NCI-H2196 (cell line): ENCODE data around the gene DUSP2.

Source experiments
- DNase-seq: peaks from one replicate; lab custom pipeline; 2025; ENCODE audit not compliant: unreplicated experiment; lab: John Stamatoyannopoulos, UW

DUSP2 gene

DNA sequence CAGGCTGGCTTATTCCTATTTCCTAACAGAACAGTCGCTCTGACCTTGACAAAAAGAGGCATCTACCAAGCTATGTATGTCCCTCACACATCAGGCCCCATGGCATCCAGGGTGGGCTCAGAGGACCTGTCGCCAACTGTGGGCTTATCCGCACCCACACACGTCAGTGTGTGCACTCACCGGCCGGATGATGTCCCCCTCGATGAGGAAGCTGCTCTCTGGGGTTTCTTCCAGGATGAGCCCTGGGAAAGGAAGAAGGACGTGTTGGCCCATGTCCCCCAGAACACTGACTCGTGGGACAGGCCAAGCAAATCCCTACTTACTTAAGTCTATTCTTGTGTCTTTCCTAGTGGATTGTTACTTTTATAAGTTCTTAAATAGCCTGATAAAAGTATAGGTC is 10.1 kb downstream of the DUSP2 start:
- DNase-seq = no peak

DNA sequence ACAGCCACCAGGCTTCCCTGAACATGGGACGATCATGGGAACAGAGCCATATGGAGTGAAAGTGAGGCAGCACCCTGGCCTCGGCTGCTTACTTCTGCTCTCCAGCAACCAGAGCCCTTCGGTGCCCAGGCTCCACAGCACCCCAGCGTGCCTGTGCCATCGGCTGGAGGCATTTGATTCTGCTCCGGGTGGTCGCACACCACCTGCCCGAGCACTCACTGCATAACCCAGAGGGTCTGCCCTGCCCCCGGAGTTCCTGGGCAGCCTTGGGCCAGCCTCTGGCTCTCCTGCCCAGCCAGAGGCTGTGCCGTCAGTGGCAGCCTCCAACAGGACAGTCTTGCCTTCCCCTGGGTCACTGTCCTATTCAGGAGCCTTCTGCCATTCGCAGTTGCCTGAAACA is 10.8 kb downstream of the DUSP2 start:
- no peak for DNase-seq

DNA sequence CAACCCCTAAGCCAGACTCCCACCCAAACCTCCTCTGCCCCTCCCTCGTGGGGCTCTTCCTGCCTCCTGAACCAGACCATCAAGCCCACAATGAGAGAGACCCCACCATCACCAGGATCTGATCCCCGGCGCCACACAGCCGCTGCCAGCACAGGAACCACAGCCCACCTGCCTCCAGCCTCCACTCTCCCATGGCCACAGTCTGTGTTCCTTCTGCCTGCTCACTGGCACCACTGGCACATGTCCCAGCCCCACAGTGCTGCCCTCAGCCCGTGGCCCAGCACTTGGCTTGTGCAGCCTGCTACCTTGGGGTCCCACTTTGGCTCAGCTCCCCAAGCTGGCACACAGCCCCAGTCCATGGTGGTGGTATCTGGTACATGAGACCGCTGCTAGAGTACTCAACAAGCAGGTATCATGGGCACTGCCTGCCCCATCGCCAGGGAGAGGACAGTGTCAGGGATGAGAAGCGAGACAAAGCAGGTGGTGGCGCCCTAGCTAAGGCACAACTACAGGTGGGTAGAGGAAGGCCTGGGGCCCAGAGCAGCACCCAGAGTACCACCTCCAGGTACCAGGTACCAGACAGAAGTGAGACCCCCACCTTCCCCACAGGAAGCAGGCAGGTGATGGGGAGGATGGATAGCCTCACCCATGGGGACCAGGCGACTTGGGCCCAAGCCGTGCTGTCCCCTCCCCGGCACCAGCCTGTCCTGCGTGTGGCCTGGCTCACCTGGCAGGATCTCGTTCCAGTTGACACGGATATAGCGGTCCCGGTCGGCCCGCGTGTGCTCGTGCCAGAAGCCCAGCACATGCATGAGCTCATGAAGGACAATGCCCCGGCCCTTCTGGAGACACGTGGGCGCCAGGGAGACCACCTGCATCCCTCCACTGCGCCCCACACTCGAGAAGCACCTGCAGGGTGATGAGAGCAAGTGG is 13.2 kb downstream of the DUSP2 start:
- DNase-seq = no peak

DNA sequence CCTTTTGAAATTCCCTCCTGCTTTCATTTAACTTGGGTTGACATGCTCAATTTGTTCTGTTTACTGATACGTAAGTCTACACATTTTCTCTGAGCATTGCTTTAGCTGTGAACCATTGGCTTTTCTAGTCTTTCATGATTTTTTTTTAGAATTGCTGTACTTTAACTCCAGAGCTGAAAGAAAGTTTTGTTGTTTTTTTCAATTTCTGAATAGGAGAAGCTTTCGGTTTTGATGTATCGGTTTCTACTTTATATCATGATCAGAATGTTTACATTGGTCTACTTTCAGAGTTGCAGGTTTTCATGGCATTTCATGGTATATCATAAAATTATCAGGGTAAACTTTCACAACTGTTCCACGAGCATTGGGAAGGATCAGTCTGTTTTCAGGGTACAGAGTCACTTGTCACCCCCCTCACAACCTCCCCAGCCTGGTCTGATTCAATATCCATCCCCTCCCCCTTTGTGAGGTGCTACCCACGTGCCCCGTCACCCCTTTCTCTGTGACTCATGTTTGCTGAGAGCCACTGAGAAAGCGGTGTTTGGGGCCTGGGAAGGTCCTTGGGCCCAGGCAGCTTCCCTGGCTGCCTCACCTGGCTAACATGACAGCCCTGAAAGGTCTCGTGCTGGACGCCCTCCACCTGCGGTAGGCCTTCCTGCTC is 14.0 kb downstream of the DUSP2 start:
- DNase-seq = no peak

DNA sequence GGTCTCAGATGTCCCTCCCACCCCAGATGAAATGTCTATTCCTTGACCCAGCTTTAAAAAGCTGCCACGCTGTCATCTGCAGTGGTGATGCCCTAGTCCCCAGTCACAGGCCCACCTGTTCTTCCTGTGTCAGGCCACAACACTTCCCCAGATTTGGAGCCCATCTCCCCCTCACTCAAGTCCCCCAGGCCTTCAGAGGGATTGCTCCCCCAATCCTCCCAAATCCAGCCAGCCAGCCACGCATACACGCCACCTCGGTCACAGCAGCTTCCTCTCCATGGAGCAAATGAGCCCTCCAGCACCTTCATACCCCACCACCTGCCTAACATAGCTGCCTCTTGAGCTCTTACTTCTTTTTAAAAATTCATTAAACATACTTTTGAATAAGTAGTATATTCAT is 14.8 kb downstream of the DUSP2 start:
- DNase-seq = no peak

DNA sequence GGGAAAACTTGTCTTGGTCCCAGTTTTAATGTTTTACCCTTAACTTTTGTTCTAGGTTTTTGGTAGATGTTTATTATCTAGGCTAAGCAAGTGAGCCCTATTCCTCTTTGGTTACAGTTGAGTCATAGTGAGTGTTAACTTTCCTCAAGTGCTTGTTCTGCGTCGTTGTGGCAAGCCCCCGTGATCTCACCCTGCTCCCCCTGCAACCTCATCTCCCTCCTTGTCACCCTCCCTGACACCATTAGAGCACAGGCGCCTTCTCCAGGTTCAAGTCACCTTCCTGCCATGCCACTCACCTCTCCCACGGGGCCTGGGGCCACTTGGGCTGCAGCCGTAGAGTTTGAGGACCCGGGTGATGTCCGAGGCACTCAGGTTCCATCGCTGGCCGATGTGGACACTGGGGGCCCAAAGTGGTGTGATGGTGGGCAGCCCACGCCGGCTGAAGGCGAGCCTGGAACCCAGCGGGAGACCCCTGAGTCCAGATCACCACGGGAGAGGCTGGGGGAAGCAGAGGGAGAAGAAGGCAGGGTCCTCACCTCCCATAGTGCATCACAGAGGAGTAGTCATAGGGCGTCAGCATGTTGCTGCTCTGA is 15.6 kb downstream of the DUSP2 start:
- no peak for DNase-seq

DNA sequence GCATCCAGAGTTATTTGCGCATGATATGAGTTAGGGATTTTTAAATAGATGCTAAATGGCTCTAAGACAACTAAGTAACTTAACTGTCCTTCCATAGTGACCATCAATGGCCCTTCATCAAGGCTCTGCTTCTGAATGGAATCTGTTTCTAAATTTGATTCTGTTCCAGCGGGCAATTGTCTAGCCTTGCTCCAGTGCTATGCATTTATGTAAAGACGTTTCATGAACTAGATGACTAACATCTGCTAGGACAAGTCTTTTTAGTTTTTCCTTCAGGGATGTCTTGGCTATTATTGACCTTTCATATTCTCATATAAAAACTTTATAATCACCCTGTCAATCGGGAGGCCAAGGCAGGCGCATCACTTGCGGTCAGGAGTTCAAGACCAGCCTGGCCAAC is 16.8 kb downstream of the DUSP2 start:
- DNase-seq = no peak

DNA sequence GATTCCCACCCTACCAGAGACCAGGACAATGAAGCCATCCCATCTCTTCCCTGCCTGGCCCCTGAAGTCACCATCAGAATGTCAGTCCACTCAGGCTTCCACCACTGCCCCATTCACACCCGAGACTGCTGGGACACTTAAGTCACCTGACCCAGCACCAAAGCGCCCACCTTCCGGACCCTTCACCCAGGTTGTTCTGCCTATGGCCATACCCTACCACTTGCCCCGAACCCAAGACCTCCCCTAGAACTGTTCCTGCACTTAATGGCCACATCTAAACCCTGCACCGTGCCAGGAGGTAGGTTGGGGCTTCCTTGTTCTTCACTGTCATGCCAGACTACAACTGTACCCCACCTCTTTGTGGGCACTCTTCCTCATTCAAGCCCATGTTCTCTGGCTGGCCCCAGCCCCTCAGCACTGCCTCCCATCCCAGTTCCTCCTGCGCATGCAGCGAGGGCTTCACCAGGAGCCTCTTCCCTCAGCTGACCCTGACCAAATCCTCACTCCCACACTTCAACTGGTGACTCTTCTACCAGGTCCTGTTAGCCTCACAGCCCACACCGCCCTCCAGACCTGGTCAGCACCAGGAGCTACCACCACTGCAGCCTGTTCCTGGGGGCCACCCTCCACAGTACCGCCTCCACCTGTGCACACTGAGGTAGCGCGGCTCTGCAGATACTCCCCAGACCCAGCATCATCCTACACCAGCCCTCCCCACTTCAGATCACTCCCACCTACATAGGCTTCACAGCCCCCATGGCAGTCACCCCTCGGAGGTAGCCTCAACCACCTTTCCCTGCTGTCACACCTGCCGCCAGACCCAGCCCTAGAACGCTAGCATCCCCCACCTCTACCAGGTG is 20.6 kb downstream of the DUSP2 start:
- DNase-seq = no peak

DNA sequence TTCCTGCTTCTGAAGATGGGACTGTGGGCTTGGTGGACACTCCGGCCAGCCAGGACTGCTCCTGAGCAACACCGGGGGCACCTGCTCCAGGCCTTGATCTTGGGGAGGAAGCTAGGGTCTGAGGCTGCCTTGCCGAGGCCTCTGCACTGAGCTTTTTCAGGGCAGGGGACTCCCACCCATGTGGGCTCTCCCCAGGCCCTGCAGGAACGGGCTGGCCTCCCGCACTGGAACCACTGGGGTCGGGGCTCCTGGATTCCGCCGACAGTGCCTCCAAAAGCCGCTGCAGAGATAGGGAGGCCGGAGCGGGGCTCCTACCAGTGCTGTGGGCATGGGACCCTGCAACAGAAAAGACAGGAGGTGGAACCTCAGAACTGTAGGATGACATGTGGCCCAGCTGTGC is 21.3 kb downstream of the DUSP2 start:
- no peak for DNase-seq

DNA sequence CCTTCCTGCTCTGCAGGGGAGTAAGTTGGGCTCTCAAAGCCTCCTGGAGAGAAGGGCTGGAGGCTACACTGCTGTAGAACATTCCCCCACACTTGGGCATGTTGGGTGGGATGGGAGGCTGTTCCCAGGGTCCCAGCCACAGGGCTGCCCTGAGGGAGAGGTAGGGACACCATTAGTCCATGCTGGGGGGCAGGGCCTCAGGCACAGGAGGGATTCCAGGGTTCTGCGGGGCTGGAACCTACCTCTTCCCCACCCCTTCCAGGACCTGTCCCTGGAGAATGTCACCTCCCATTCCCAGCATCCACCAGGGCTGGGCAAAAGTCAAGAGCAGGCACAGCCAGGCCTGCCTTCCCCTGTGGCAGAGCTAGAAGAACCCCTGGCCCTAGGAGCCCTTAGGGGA is 21.9 kb downstream of the DUSP2 start:
- no peak for DNase-seq

DNA sequence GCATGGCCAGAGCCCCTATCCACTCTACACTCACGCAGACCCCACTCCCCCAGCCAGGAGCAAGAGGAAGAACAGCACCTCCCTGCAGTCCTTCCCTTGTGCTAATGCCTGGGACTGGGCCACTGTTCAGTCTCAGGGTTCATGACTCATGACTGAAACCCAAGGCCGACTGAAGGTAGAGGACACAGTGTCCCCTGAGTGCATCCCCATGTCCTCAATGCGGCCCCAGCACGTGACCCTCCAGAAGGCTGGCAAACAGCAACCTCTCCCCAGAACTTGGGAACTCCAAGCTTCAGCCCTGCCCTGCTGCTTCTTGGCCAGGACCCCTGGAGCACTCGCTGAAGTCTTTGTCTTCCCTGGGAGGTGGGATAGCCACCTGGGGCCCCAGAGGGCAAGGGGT is 22.8 kb downstream of the DUSP2 start:
- no peak for DNase-seq

DNA sequence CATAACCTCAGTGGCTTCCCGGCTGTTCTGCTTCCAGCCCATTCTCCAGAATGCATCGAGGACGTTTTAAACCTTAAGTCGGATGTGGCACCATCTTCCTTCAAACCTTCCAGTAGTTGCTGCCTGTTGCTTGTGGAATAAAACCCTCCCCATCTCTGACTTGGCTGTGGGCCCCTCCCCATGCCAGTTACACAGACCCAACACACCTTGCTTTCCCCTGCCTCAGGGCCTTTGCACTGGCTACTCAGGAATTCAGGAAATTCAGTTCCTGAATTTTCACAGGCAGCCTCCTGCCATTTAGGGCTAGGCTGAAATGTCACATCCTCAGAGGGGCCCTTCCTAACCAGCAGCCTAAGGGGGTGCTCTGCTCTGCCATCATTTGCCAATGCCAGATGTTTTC is 23.8 kb downstream of the DUSP2 start:
- no peak for DNase-seq

DNA sequence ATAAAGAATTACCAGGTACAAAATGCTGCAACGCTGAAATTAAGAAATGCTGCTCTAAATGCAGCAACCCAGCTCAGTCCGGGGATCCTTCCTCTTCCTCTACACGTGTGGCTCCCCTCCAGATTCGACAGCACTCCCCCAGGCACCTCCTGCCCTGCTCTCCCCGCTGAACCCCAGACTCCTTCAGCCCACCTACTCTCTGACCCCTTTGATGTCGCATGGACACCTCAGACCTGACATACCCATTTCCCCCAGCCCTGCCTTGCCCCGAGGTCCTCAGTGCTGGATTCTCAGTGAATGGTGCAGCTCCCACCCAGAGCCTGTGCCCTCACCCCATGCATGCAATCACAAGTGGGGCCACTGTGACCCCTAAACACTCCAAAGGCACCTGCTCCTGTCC is 24.2 kb downstream of the DUSP2 start:
- DNase-seq = no peak

DNA sequence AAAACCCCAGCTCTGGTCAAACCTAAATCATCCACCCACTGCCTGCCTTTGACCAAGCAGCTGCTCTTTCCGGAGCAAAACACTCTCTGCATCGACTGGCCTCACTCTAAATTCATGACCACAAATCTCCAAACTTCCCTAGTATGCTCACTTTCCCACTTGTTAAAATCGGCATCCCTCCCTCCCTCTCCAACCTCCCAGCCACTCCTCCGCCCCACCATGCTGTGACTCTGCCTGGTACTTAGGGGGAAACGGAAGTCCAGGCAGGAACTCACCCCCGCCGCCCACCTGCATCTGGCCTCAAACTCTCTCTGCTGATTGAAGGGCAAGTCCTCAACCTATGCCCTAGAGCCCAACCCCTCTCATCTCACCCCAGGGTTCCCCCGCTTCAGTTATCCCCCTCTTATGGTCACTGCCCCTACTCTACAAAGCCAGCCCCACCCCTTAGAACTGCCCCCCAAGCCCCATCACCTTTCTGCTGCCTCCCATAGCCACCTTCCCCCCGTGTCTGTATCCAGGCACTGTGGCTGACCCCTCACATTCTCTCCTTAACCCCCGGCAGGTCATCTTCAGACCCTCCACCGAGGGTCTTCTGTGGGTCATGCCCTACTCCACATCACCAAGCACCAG is 25.0 kb downstream of the DUSP2 start:
- DNase-seq = no peak

DNA sequence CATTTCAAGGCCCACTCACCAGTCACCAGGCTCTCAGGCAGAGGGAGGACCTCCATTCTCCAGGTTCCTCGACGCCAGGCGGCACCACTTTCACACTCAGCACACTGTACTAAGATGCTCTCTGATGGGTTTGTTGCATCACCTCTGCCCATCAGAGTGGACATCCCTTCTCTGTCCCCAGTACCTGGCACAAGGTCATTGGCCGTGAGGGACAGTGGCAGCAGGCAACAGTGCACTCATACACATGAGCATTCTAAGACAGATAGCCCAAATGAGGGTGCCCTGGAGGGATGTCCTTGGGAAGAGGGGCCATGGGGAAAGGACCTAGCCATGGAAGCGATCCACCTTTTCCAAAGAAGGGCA is 25.9 kb downstream of the DUSP2 start:
- no peak for DNase-seq

DNA sequence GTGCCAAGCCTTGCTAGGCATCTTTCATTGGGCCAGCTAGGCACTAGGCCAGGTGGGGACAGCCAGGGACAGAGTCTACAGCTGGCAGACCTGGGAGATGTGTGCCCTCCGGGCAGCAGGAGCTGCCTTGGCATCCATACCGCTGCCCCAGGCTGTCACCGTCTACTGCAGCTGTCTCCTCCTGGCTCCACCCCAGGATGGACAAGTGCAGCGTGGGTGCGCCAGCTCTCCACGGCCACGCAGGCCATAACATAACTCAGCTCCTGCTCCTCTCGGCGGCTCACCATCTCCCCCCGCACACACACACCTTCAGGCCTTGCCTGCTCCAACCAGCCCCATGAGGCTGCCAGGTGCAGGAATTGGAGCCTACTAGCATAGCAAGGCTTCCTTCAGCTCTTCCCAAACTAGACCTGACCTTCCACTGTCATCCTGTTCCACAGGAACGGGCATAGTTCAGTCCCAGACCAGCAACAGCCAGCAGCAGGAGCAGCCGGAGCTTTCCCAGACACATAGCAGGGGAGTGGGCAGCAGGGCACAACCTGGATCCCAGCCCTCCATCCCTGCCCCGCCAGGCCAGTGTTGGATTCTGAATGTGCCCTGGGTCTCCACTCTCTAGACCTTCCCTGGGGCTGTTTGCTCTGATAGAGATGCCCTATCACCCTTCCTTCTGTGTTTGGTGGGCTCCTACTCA is 26.4 kb downstream of the DUSP2 start:
- DNase-seq = no peak

DNA sequence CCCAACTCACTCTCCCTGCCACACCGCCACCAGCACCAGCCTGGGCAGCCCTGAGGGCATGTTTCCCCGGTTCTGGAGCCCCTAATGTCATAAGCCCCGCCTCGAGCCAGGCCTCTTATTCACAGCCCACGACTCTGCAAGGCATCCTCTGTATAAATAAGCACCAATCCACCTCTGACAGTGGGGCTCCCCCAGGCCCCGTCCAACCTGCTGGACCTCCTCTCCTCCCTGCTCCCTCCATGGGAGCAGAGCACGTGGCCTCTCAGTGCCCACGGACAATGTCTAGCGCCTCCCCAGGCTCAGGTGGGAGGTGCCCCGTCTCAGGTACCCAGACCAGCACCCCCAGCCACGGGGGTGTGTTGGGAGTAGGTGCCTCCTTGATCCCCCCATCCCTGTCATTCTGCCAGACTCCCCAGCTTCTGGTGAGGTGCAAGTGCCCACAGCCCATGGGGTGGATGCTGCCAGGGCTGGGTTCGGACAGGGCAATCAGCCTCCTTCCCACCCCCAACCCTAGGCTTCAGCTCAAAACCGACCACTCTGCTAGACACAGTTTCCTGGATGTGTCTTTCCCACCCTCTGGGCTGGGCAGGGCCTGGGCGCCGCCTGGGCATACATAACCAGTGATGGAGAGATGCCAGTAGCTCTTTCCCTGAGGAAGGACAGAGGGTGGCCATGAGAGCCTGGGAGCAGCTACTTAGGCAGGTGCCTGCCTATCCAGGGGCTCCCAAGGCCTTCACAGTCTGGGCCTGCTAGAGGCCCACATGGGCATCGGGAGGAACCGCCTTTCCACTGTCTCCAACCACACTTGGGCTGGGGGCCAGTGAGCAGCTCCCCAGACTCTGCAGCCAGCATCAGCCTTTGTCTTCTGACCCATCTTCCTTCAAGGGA is 27.3 kb downstream of the DUSP2 start:
- DNase-seq = no peak

DNA sequence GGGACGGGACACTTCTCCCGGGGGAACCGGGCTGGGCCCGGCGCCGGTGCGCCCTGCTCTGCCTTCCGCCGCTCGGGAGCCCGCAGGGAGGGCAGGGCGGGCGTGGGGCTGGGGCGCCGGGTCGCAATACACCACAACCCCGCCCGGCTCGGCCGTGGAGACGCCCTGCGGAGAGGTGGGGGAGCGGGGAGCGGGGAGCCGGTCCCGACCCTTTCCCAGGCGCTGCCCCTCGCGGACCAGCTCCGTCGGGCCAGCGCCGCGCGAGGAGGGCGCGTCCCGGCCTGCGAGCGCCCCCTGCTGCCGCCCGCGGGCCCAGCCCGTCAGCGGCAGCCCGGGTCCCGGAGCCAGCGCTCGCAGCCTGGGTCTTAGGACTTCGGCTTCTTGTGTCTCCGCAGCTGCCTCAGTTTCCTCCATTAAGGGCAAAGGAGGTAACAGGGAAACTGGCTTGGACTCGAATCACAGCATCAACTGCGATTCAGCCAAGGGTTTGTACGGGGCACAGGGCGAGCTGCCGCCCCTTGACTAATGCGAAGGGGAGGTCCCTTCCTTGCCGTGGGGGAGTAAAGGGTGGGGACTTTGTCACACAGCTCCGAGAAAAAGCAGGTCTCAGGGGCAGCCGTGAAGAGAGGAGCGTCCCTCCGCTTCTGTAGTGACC is 28.2 kb downstream of the DUSP2 start:
- peak; percentile 76 for DNase-seq

DNA sequence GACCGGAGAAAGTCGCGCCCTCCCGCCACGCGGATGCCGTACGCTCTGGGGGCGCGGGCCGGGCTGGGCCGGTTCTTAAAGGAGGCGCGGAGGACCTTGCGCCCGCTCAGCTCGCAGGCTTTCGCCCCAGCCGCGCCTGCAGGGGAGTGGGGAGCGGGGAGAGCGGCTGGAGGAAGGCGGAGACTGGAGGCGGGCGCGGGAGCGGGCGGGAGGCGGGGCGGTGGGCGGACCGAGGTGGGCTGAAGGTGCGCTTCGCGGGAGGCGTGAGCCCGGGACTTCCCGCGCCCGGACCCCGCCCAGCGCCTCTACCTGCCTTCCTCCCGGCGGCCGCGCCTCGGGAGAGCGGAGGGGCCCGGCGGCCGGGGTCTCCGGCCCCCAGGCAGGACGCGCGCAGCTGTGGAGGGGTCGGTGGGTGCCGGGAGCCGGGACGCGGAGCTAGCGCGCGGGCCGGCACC is 28.8 kb downstream of the DUSP2 start, which contains the start of gene ADRA2B:
TSS of gene ADRA2B (minus strand) at position 148 of the 455 bp plus-strand sequence. CDS start 422 bp downstream, outside the sequence.
- peak; percentile 67 for DNase-seq
